HG03439 (cell line): Measurements from ENCODE around the gene REPS1.
"Not testable (repeated sequence)": the region's sequence is repeated elsewhere in the genome, so short reads cannot be mapped to it uniquely, and the experiment has no call there.

Experiments
- ATAC-seq: cut with Tn5 transposase; IDR thresholded peaks from one replicate; pipeline ENCODE4 v1.9.1; 2021; ENCODE audit warnings: mild to moderate bottlenecking, moderate library complexity; ENCODE audit not compliant: unreplicated experiment

Gene REPS1

DNA sequence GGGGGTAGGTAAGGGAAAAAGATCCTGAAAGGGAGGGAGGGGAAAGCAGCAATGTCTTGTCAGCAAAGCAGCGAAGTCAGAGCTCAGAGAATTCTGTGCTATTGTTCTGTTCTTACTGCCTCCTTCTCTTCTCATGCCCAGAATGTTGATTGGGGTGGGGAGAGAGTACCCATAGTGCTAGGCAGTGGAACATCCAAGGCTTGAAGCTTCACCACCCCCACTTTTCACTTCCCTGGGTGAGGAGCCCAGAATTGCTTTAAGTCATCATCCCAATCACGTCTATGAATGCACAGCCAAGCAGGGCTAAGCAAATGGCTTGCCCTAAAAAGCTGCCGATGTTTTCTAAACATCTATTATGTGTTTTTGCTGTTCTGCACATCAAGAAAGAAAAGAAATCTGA, 16.5 kb downstream of the REPS1 start:
- ATAC-seq = no peak

- ATAC-seq = no peak
These were observed 17.1 kb downstream of the REPS1 start for GRCh38 chr6:138970856-138971425.

GRCh38 chr6:138970159-138970558, 17.9 kb downstream of the REPS1 start:
- ATAC-seq = no peak

GRCh38 chr6:138966870-138967269, 21.2 kb downstream of the REPS1 start:
- no peak for ATAC-seq

- no peak for ATAC-seq
These were observed 22.1 kb downstream of the REPS1 start for GRCh38 chr6:138965971-138966370.

GRCh38 chr6:138965291-138965874, 22.7 kb downstream of the REPS1 start:
- no peak for ATAC-seq

DNA sequence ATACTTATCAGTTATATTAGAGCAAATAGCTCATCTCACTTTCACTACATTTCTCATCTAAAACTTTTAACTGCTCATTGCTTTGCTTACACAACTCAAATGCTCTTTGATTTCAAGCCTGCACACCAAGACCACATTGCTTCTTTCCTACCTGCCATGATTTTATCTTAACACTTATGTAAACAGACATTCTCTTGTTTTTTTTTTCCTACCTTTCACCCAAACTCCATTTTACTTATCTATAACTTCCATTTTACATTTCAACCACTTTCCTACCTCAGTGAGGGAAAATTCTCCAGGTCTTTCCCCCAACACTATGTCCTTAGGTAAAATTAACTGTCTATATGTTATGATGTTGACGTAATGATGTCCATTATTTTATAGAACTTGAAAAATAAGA, 24.0 kb downstream of the REPS1 start:
- no peak for ATAC-seq

GRCh38 chr6:138963531-138963930, 24.5 kb downstream of the REPS1 start:
- ATAC-seq = no peak

DNA sequence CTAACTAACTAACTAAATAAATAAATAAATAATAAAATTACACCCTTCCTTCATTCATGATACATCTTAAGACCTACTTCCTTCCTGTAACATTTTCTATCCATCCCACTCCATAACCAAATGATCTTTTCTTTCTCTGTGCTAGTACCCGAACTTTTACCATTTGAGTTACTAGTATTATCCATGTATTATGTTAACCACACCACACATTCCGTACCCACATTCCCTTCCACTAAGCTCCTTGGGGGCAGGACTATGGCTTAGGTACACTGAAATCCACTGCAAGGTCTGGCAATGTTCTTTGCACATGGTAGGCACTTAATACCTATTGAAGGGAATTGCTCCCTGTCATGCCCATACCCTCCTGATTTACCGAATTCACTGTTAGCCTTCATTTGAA, 24.9 kb downstream of the REPS1 start:
- no peak for ATAC-seq

- no peak for ATAC-seq
These were observed 28.5 kb downstream of the REPS1 start for GRCh38 chr6:138959521-138959920.

GRCh38 chr6:138958595-138958994, 29.5 kb downstream of the REPS1 start:
- ATAC-seq = no peak

GRCh38 chr6:138957903-138958302, 30.1 kb downstream of the REPS1 start:
- ATAC-seq = no peak

DNA sequence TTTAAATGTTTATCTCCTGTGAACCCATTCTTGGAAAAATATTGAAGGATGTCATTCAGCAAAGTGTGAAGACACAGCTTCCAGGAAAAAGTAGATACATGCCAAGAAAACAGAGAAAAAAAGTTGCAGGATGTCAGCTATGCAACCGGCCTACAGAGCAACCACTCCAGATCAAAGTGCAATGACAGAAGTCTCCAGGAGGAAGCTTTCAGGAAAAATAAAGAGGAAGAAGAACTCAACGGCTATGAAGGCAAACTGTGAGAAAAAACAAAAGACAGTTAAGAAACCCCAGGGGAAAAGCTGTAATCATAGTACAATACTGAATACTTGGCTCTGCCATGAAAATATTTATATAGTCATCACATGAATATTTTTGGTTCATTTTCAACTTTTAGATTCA, 30.6 kb downstream of the REPS1 start:
- ATAC-seq = no peak

DNA sequence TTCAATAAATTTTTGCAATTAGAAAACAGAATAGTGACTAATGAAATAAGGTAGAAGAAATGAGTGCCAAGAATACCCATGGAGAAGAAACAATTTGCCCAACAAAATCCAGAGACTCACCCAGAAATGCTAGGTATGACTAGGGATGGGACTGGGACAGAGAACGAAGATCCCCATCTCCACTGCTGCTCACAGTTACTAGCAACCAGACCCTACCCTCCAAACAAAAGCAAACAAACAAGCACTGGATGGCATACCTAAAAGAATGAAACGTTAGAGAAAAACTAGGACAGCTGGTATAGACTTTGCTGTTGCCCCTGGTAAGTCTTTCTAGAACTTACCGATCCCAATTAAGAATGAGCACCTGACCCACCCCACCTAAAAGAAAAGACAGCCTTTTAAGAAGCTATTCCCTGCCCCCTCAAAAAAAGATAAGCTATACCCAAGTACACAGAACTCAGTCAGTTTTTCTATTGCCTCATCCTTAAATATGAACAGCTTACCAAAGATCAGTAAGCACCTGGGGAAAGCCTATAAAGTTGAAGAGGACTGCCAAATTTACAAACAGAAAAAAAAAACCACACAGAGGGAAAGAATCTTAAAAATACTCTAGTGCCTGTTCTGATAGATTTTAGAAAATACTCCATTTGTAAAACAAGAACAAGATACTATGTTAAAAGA, 31.7 kb downstream of the REPS1 start:
- ATAC-seq = no peak

DNA sequence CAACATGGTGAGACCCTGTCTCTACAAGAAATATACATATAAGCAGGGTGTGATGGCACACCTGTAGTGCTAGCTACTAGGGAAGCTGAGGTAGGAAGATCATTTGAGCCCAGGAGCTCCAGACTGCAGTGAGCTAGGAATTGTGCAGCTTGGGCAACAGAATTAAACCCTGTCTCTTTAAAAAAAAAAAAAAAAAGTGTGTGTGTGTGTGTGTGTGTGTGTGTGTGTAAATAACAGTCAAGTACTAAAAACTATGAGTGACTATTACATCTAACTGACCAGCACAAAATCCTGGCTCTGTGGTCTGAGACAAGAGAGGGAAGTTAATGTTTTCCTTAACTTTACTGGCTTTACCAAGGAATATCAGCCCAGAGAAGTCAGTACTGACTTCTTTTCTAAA, 32.8 kb downstream of the REPS1 start:
- no peak for ATAC-seq

DNA sequence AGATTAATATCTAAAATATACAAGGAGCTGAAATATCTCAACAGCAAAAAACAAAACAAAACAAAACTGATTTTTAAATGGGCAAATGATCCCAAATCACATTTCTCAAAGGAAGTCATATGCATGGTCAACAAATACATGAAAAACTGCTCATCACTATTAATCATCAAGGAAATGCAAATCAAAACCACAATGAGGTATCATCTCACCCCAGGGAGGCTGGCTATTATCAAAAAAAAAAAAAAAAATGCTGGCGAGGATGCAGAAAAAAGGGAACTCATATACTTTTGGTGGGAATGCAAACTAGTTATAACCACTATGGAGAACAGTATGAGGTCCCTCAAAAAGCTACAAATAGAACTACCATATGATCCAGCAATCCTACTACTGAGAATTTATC, 34.6 kb downstream of the REPS1 start:
- no peak for ATAC-seq

DNA sequence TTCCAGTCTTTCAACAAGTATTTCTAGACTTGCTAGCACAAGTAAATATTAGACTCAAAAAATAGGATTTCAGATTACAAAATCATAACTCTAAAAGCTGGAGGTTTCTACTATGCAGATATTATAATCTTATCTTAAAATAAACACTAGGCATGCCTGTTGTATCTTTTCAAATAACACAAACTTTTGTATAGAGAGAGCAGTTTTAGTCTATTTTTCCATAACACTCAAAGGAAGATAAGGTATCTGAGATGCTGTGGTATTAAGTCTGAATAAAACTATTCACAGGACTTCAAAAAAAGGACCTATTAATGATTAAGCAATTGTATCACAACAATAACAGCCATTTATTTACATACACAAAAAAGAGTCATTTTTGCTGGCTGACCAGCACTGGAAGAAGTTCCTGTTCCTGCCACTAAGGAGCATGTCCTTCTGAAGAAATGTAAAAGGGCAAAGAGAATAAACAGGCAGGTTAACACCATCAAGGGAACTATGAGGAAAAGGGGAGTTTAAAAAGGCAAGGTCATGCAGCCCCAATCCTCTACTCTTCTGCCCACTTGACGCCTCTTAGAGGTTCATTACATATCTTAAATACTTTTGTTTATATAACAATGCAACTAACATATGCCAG, 39.4 kb downstream of the REPS1 start:
- ATAC-seq = no peak

DNA sequence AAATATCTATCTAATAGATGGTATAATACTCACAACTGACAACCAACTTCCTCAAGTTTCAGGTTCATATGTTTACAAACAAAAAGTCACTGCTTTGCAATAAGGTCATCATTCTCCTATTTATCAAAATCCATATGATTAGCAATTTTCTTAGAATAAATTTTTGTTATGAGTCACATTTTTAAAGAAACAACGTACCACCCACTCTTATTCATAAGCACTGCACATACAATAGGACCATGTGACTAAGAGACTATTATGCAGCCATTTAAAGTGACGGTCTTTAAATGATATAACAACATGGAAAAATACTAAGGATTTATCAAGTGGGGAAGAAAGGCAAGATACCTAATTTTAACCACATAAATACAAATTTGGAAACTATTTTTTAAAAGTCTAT, 40.0 kb downstream of the REPS1 start:
- ATAC-seq = no peak

GRCh38 chr6:138945354-138945753, 42.7 kb downstream of the REPS1 start:
- no peak for ATAC-seq

GRCh38 chr6:138944412-138944811, 43.6 kb downstream of the REPS1 start:
- ATAC-seq = no peak

GRCh38 chr6:138943089-138943625, 44.9 kb downstream of the REPS1 start:
- no peak for ATAC-seq

DNA sequence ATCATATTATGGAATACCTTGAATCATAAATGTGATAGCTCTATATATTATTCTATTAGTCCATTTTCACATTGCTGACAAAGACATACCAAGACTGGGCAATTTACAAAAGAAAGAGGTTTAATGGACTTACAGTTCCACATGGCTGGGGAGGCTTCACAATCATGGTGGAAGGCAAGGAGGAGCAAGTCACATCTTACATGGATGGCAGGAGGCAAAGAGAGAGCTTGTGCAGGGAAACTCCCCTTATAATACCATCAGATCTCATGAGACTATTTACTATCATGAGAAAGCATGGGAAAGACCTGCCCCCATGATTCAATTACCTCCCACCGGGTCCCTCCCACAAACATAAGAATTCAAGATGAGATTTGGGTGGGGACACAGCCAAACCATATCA, 51.2 kb downstream of the REPS1 start:
- ATAC-seq = not testable (repeated sequence)
